Activated T-cell treated with anti-CD3 and anti-CD28 coated beads for 48 hours (primary cell): ENCODE data around the gene SP110.
"Not testable (repeated sequence)": the region's sequence is repeated elsewhere in the genome, so short reads cannot be mapped to it uniquely, and the experiment has no call there.

Source experiments
- DNase-seq: peaks from one replicate; pipeline ENCODE4 v3.0.0-alpha.2; 2020; ENCODE audit warnings: low read depth

The SP110 gene

GRCh38 chr2:230124757-230125431, 94.9 kb downstream of the SP110 start:
- no peak for DNase-seq

- DNase-seq = no peak
Measured at GRCh38 chr2:230124235-230124634, 95.5 kb downstream of the SP110 start.

GRCh38 chr2:230120376-230120775, 99.4 kb downstream of the SP110 start:
- not testable (repeated sequence) for DNase-seq

GRCh38 chr2:230119827-230120226, 100.0 kb downstream of the SP110 start:
- not testable (repeated sequence) for DNase-seq
